GM21390 (cell line): Measurements from ENCODE around the gene HS3ST3B1.

Experiments
- ATAC-seq: cut with Tn5 transposase; IDR thresholded peaks from one replicate; pipeline ENCODE4 v1.9.1; 2021; ENCODE audit not compliant: unreplicated experiment

The HS3ST3B1 gene

DNA sequence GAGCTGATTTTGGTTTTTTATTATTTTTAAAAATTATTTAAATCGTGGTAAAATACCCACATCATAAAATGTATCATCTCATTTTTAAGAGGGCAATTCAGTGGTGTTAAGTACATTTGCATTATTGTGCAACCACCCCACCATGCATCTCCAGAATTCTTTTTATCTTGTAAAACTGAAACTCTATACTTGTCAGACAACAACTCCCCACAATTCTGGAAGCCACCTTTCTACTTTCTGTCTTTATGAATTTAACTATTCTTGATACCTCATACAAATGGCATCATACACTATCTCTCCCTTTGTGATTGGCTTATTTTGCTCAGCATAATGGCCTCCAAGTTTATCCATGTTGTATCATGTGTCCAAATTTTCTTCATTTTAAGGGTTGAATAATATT is 97.9 kb downstream of the HS3ST3B1 start:
- no peak for ATAC-seq
